GM18520 (cell line): Measurements from ENCODE around the gene ACOXL.
"Not testable (repeated sequence)": the region's sequence is repeated elsewhere in the genome, so short reads cannot be mapped to it uniquely, and the experiment has no call there.

Source experiments
- ATAC-seq: cut with Tn5 transposase; IDR thresholded peaks from one replicate; pipeline ENCODE4 v1.9.1; 2021; ENCODE audit not compliant: unreplicated experiment

ACOXL gene

GRCh38 chr2:110852541-110853263, 120.3 kb downstream of the ACOXL start:
- ATAC-seq = no peak

- ATAC-seq = no peak
Observed at GRCh38 chr2:110853516-110853915, 121.1 kb downstream of the ACOXL start.

- no peak for ATAC-seq
Observed at GRCh38 chr2:110853948-110854347, 121.6 kb downstream of the ACOXL start.

- ATAC-seq = peak; percentile 16
Observed at GRCh38 chr2:110854355-110855081, 122.1 kb downstream of the ACOXL start.

- ATAC-seq = not testable (repeated sequence)
Observed at GRCh38 chr2:110855841-110856240, 123.5 kb downstream of the ACOXL start.

GRCh38 chr2:110858135-110858725, 125.9 kb downstream of the ACOXL start:
- ATAC-seq = peak; percentile 87

GRCh38 chr2:110858993-110859701, 126.8 kb downstream of the ACOXL start:
- ATAC-seq = no peak

GRCh38 chr2:110860630-110861029, 128.3 kb downstream of the ACOXL start:
- ATAC-seq = no peak

GRCh38 chr2:110861616-110862260, 129.4 kb downstream of the ACOXL start:
- ATAC-seq = no peak

- ATAC-seq = no peak
Observed at GRCh38 chr2:110863726-110864125, 131.4 kb downstream of the ACOXL start.

- no peak for ATAC-seq
Observed at GRCh38 chr2:110864176-110864575, 131.8 kb downstream of the ACOXL start.

GRCh38 chr2:110864731-110865130, 132.4 kb downstream of the ACOXL start:
- ATAC-seq = no peak

GRCh38 chr2:110865188-110865587, 132.8 kb downstream of the ACOXL start:
- peak; percentile 93 for ATAC-seq

GRCh38 chr2:110866045-110866444, 133.7 kb downstream of the ACOXL start:
- ATAC-seq = no peak

GRCh38 chr2:110866466-110866865, 134.1 kb downstream of the ACOXL start:
- ATAC-seq = no peak

- ATAC-seq = no peak
Observed at GRCh38 chr2:110867078-110867477, 134.7 kb downstream of the ACOXL start.

GRCh38 chr2:110868971-110869370, 136.6 kb downstream of the ACOXL start:
- no peak for ATAC-seq

- no peak for ATAC-seq
Observed at GRCh38 chr2:110869472-110870446, 137.4 kb downstream of the ACOXL start.

GRCh38 chr2:110870545-110870944, 138.2 kb downstream of the ACOXL start:
- ATAC-seq = no peak

- ATAC-seq = no peak
Observed at GRCh38 chr2:110871637-110872036, 139.3 kb downstream of the ACOXL start.
